Measurements from ENCODE around the gene UCHL5.
"Not testable (repeated sequence)": the region's sequence is repeated elsewhere in the genome, so short reads cannot be mapped to it uniquely, and the experiment has no call there.

Gene UCHL5

DNA sequence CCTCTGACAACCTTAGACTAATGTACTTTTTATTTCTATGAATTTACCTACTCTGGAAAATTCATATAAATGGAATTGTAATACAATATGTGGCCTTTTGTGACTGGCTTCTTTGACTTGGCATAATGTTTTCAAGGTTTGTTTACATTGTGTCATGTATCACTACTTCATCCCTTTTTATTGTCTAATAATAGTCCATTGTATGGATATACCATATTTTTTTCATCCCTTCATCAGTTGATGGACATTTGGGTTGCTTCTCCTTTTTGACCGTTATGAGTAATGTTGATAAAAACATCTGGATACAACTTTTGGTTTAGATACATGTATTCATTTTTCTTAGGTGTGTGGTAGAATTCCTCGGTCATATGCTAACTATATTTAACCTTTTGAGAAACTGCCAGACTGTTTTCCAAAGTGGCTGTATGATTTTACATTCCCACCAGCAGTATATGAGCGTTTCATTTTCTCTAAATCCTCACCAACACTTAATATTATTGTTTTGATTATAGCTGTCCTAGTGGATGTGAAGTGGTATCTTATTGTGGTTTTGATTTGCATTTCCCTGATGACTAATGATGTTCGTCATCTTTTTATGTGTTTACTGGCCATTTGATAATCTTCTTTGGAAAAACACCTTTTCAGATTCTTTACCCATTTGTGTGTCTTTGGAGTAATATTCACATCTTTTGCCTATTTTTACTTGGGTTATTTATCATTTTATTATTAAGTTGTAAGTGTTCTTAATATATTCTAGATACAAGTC lies 3.7 kb upstream of the UCHL5 start:
- DNase-seq, result no peak

DNA sequence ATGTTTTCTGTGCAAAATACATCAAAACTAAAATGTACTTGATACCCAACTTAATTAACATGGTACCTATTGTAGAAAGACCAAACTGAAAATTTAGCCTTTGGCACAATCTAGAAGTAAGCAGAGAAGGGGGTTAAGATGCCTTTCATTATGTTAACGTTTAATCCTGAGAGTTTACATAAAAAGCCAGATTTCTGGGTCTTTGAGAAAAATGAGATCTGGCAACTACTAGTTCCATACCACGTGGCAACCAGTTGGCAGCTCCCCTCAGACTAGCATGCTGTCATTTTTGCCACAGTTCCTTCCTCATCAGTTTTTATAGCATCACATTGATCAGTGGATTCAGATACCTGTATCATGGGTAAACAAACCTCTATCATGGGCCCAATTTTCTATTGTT lies 1.8 kb upstream of the UCHL5 start:
- no peak for DNase-seq

DNA sequence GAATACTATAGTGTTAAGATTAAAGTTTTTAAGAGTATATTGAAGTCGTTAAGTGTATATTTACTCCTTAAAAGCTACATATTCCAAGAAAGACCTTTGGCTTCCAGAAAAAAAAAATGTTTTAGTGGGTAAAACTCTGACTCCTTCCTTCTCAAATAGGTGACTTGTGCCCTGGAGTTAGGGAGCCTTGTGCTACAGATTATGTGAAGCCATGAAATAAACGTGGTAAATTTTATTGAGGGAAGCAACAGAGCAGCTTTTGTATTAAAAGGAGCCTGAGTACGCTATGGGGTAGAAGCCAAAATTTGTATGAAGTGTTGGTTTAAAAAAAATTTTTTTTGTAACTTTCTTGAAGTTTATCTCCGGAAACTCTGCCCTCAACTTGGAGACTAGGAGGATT lies 1.2 kb upstream of the UCHL5 start:
- DNase-seq, result no peak

DNA sequence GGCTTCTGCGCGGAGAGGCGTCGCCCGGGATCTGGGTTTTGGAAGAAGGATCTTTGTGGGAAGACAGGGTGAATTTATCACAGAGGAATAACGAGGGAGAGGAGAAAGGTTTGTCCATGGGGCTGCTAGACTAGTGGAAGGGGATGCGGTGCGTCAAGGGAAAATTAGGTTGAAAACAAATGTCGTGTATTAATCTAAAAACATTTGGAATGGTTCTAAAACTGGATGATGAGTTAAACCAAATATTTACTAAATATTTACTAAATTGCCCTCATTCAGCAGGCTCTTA lies 899 bp upstream of the UCHL5 start:
- no peak for DNase-seq

DNA sequence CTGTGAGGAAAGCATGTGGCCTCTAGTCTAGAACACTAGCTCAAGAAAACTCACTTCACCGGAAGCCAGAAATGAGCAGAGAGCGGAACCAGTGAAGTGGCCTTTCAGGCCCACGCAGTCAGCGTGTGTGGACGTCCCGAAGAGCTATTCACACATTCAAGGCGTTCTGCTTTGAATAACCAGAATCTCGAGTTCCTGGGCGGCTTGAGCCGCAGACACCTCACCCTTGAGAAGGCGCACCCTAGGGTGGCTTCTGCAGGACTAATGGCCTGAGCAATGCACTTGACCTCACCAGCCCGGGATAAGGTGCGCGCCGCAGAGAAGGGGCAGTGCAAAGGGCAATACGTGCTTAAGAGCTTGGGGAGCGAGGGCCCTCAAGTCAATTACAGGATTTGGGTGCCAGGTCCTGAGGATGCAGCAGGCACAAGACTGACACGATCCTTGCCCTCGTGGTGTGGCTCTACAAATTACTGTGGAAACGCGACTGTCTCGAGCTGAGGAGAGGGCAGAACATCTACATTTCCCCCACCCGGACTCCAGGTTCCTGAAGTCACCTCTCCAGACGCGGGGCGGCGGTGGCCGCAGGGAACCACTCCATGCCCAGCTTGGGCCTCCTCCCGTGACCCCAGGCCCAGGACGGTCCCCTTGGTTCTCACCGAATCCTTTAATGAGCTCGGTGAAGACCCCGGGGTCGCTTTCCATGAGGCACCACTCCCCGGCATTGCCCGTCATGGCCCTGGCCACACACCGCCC lies 455 bp downstream of the UCHL5 start:
- DNase-seq, result no peak

DNA sequence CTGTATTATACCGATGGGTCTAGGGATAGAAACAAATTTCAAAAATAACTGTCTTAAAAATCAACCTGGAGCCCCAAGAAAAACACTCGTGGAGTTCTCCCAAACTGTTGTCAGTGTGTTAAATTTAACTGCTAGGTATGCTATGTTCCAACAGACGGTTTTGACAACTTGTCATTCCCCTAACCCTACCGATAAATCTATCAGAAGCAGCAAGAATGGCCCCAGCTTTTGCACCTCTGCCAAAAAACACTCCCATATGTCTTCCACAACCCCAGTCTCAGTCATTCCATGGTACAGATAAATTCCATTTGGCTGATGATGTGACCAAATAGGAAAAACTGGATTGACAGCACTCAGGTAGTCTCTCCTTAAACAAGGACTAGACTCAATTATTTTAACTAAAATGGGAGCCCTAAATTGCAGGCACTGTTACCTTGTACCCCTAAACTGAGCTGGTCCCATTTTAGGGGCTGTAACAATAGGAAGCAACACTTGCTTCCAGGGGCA lies 4.9 kb downstream of the UCHL5 start:
- DNase-seq, result no peak

DNA sequence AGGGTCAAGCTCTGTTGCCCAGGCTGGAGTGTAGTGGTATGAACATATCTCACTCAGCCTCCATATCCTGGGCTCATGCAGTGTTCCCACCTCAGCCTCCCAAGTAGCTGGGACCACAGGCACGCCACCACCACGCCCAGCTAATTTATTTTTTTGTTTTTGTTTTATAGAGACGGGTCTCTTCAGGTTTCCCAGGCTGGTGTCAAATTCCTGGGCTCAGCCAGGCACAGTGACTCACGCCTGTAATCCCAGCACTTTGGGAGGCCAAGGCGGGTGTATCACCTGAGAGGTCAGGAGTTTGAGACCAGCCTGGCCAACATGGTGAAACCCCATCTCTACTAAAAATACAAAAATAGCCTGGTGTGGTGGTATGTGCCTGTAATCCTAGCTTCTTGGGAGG lies 10.2 kb downstream of the UCHL5 start:
- not testable (repeated sequence) for DNase-seq

DNA sequence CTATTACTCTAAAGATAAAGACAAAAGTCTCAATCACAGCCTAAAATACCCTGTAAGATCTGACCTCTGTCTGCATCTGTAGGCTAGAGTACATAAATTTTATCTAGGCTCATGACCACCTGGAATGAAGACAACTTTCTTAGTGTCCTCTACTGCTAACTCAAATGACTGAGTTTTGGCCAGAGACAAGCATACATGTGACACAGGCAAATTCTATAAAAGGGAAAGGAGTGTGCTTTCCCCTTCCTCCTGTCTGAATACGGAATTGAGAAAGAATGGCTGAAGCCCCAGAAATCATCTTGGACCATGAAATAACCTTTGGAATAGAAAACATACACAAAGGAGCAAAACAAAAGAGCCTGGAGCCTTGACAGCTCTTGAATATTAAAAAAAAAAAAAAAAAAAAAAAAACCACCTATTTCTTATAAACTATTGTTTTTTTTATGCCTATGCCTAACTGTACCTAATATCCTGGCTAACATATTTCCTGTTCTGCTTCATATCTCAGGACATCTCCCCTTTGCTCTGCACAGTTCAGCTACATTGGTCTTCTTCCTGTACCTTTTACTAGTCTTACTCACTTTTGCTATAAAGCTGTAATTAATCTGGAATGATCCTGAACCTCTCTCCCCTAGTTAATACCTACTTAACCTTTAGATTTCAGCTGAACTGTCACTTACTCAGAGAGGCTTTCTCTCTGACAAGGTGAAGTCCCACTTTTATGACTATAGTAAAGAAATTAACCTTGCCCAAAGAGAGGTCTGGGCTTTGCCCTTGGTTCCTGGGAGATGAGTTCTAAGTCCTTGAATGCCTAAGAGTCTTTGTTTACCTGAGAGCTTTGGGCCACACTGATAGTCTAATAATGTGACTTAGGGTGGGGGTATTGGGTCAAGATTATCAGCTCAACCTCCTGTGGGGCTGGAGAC lies 16.1 kb downstream of the UCHL5 start:
- no peak for DNase-seq

DNA sequence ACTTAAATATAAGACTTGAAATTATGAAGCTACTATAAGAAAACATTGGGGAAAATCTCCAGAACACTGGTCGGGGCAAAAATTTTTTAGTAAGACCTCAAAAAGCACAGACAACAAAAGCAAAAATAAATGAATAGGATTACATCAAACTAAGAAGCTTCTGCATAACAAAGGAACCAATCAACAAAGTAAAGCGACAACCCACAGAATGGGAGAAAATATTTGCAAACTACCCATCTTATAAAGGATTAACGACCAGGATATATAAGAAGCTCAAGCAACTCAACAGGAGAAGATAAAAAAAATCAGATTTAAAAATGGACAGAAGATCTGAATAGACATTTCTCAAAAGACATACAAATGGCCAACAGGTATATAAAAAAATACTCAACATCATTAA lies 19.1 kb downstream of the UCHL5 start:
- no peak for DNase-seq

DNA sequence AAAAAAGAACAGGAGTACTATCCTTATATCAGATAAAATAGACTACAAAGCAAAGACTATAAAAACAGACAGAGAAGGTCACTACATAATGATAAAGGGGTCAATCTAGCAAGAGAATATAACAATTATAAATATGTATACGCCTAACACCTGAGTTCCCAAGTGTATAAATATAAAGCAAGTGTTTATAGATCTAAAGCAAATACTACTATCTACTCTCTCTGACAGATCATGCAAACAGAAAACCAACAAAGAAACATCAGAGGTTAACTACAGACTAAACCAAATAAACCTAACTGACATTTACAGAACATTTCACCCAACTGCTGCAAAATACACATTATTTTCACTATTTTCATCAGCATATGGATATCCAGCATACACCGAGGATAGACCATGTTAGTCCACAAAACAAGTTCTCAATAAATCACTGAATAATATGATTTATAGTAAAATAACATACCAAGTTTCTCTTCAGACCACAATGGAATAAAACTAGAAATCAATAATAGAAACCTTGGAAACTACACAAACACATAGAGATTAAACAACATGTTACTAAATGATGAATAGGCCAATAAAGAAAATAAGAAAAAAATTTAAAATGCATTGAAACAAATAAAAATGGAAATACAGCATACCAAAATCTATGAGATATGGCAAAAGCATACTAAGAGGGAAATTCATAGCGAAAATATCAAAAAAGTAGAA lies 22.7 kb downstream of the UCHL5 start:
- DNase-seq, result no peak

DNA sequence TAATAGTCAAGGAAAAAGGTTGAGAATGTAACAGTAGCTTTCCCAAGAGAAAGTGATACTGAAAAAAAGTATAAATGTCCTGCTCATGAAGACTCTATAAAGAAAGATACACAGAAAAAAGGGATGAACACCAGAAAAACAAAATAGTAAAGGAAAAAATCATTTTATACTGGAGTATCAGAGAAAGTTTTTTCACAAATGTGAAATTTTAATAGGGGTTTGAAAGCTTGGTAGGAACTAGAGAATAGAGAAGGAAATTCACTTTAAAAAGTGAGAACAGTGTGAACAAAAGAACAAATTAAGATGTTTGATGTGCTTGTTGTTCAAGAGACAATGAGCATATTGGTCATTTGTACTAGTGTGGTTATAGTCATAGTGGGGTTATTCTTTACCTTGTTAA lies 25.6 kb downstream of the UCHL5 start:
- no peak for DNase-seq

DNA sequence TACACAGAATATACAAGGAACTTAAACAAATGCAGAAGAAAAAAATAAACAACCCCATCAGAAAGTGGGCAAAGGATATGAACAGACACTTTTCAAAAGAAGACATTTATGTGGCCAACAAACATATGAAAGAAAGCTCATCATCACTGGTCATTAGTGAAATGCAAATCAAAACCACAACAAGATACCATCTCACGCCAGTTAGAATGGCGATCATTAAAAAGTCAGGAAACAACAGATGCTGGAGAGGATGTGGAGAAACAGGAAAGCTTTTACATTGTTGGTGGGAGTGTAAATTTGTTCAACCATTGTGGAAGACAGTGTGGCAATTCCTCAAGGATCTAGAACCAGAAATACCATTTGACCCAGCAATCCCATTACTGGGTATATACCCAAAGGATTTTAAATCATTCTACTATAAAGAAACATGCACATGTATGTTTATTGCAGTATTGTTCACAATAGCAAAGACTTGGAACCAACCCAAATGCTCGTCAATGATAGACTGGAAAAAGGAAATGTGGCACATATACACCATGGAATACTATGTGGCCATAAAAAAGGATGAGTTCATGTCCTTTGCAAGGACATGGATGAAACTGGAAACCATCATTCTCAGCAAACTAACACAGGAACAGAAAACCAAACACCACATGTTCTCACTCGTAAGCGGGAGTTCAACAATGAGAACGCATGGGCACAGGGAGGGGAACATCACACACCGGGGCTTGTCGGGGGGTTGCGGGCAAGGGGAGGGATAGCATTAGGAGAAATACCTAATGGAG lies 26.3 kb downstream of the UCHL5 start:
- DNase-seq, result not testable (repeated sequence)

DNA sequence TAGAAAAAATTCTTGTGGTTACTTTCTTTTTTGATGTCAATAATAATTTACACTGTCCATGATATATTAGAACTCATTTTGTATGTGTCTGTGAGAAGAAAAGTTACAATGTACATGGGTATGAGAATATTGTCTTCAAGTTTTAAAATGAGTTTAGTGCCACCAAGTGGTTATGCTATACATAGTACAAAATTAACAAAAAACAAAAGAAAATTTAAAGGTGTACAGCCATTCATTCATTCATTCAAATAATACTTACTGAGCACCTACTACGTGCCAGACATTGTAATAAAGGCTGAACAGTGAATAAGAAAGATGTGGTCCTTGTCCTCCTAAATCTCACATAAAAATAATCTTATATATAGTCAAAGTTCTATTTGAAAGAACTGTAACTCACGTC lies 27.7 kb downstream of the UCHL5 start:
- no peak for DNase-seq

DNA sequence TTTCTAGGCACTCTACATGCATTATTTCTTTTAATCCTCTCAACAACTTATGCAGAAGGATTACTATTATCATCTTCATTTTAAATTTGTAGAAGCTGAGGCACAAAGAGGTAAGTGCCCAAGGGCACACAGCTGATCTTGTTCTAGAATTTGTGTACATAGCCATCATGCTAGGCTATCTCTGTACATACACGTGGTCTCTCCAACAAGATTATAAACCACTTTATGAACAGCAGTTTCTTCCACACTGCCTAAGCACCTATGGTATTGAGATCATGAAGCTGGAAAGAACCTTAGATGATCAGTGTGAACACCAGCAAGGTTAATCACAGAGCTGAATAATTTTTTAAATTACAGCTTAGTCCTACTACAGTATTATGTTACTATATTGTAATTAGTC lies 28.9 kb downstream of the UCHL5 start:
- DNase-seq, result no peak

DNA sequence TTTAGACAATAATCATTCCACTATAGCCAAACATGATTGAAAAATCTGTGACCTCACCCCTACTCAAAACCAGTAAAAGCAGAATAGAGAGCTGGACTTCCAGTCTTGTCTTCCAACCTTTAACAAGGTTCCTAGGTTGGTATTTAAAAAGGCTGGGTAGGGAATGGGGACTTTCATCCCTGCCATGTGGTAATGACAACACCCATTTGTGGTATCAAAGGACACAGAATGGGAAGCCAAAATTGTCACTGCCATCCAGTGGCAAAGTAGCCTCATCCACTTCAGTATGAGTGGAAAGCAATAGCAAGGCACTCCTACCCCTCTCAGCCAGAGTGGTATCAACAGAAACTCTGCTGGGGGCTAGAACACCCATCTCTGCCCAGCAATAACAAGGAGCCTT lies 33.9 kb downstream of the UCHL5 start:
- DNase-seq, result no peak

DNA sequence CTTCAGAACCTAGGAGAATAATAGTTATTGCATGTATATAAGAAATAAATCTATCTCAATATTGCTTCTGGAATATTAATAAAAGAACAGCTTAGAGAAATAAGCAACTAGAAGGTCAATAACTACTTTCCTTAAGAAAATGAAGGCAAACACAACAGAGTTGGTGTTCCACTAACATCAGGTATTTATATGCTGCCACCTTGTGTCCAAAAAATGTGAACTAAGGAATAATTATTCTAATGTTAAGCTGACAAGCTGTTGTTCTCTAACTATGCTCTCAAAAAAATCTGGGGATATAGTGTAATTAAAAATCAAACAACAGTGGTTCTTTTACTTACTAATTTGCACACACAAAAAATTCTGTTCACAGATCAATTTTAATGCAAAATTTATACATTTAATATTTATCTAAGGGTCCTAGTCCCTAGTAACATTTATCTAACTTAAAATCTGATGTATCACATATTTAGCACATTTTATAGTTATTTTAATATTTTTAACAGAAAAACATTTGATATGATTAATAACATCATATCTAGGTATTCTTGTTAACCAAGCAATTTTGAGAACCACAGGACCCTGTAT lies 39.6 kb downstream of the UCHL5 start:
- DNase-seq, result no peak

DNA sequence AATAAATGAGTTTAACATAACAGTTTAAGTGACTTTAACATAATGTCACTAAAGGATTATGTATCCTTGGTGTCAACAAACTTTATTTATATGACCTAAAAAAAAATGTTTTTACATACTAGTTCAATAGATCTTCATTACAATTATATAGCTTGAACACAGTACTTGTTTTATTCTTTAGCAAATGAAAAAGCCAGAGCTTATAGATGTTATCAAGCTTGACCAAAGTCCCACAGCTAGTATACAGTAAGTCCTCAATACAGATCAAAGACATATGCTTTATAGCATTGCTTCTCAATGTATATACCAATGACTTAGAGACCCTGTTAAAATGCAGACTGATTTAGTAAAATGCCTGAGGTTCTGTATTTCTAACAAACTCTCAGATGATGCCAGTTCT lies 42.4 kb downstream of the UCHL5 start:
- no peak for DNase-seq

DNA sequence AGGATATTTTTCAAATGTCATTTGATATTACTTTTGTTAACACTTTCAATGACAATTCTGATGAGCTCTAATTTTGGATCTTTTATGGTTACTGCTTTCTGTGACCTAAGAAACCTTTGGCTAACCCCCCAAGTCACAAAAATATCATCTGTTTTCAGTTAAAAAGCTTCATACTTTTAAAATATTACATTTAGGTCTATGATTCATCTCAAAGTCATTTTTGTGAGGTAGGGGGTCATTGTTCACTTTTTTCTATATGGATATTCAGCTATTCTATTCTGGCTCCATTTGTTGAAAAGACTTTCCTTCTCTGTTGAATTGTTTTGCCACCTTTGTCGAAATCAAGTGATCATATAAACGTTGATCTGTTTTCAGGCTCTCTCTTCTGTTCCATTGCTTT lies 44.8 kb downstream of the UCHL5 start:
- DNase-seq, result no peak

DNA sequence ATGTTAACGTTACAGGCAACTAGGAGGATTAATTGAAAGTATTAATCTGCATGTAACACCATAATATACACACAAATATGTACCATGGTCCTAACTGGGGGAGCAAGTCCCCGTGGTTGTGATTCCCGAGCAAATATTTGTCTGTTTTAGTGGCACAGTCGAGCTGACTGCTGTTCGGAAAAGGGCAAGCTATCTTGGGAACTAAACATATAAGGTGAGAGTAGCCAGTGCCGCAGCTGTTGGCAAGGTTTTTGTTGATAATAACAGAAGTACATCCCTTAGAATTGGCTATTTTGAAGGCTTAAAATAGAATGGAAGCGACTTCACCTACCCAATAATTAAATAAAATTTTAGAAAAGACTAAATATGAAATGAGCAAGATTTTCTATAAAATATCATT lies 45.5 kb downstream of the UCHL5 start:
- no peak for DNase-seq

DNA sequence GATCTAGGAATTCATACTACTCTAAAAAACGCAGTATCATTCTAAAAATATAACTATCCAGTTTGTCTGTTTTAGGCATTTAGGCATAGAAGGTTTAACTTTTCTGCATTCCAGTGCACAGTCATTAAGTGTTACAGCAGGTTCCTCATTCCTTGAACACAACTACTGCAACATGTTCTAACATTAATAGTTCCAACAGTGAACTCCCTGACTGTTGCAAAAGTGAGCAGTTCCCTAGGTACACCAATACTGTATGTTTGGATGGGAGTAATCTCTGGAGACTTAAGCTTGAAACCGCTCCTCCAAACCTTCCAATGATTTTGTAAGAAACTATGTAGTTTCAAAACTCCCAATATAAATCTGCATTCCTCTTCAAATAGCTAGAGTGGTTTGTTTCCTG lies 46.2 kb downstream of the UCHL5 start:
- no peak for DNase-seq

DNA sequence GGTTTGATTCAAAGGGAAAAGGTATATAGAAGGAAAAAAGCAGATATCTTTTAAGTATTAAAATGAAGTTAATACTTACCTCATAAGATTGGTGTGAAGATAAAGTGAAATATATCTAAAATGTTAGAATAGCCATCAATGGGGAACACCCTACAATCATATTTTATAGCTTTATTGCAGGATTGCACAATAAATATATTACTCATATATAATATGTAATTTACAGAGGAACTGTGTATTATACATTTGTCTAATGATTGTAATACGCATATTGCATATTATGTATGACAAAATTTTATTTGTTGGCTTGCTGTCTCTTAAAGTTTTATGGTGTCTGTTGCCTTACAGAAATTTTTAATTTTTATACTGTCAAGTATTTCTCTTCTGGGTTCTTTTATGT lies 47.8 kb downstream of the UCHL5 start:
- no peak for DNase-seq

DNA sequence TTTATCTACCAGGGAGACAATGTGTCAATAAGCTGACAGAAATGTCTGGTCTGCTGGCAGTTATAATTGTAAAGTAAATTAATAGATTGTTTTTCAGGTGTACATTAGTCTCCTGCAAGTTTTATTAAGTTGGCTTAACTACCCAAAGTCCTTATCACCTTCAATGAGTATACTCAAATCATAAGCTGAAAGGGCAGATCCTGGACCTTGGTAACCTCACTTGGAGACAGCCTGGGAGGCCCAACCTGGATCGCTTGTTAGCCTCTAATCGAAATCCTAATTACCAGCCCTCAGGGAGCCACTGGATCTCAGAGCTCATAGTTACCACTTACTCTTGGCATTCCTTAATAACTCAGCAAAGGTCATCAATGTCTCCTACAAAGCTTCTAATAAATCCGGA lies 49.7 kb downstream of the UCHL5 start:
- no peak for DNase-seq

Data from cortex of kidney (tissue), 1 donor.